Measurements from ENCODE around the gene RSRC1.

Gene RSRC1

DNA sequence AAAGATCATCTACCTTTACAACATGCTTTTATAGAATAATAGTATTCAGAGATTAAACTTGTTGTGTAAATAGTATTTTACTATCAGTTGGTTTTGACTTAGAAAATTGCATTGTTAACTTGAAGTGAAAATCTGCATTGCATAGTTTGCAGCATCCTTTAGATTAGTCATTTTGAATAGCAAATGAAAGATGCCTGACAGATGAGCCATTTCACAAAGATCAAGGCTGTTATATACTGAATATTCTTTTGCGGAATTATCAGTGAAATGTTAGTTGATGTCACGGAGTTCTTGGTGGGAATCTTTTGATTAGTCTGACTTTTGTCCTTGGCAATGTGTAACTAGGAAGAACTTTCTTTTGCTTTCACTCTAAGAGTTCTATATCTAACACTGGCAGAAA lies 24.5 kb downstream of the RSRC1 start:
- TF ChIP-seq, protein P1, sequence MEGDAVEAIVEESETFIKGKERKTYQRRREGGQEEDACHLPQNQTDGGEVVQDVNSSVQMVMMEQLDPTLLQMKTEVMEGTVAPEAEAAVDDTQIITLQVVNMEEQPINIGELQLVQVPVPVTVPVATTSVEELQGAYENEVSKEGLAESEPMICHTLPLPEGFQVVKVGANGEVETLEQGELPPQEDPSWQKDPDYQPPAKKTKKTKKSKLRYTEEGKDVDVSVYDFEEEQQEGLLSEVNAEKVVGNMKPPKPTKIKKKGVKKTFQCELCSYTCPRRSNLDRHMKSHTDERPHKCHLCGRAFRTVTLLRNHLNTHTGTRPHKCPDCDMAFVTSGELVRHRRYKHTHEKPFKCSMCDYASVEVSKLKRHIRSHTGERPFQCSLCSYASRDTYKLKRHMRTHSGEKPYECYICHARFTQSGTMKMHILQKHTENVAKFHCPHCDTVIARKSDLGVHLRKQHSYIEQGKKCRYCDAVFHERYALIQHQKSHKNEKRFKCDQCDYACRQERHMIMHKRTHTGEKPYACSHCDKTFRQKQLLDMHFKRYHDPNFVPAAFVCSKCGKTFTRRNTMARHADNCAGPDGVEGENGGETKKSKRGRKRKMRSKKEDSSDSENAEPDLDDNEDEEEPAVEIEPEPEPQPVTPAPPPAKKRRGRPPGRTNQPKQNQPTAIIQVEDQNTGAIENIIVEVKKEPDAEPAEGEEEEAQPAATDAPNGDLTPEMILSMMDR (conservative IDR thresholded peaks at IDR 0.05; ENCODE audit: low read depth, low read length) = no peak
- DNase-seq (ENCODE audit: low read depth) = no peak
- H3K4me3 ChIP-seq (ENCODE audit: low read length) = no peak overlapping the region

DNA sequence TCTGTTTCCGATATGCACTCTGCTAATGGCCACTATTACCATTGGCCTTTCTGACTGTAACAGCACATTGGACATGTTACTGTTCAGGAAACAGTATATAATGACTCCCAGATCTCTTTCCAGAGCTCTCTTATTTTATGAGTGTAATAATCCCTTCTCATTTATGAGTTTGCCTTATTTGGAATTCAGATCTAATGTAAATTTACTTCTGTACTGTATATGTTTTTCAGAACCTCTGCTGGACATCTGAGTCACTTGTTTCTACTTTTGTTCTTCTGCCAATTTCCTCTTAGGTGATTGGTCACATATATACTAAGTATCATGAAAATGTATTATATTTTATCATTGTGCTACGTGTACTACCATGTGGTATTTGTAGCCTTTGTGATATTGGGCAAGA lies 30.5 kb downstream of the RSRC1 start:
- no peak for DNase-seq (ENCODE audit: low read depth)
- H3K4me3 ChIP-seq (ENCODE audit: low read length) = no peak overlapping the region
- TF ChIP-seq, protein P1 (conservative IDR thresholded peaks at IDR 0.05; ENCODE audit: low read depth, low read length) = no peak

DNA sequence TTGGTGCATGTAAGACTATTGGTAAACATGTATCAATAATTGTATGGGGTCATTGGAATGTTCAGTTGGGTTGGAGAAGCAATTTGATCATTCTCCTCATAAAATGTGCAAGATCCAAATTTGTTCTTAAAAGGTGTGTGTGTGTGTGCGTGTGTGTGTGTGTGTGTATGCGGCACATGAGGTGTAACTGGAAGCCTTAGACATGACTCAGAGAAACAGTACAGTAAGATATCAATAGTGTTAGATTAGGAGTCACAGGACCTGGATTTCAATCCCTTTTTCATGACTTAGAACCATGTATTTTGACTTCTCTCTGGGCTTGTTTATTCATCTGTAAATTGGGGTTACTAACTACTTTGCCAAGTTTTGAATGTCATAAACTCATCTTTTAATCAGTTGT lies 38.3 kb downstream of the RSRC1 start:
- TF ChIP-seq, protein P1 (conservative IDR thresholded peaks at IDR 0.05; ENCODE audit: low read depth, low read length) = no peak
- H3K4me3 ChIP-seq (ENCODE audit: low read length) = no peak overlapping the region
- DNase-seq (ENCODE audit: low read depth) = no peak

DNA sequence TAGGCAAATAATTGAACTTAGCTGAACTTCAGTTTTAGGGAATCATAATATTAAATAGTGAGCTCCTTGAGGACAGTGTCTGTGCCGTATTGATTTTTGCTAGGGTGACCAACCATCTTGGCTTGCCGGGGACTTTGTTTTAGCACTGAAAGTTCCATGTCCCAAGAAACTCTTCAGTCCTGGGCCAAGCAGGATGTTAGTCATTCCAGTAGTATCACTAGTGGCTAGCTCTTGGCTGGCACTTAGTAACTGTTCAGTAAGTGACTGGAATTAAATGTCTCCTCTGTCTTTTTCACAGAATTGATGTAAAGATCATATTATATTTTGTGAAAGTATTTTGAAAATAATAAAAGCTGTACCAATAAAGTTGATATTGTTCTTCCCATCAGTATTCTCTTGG lies 42.3 kb downstream of the RSRC1 start:
- TF ChIP-seq, protein P1 (conservative IDR thresholded peaks at IDR 0.05; ENCODE audit: low read depth, low read length) = no peak
- DNase-seq (ENCODE audit: low read depth) = no peak
- no peak overlapping the region for H3K4me3 ChIP-seq (ENCODE audit: low read length)

DNA sequence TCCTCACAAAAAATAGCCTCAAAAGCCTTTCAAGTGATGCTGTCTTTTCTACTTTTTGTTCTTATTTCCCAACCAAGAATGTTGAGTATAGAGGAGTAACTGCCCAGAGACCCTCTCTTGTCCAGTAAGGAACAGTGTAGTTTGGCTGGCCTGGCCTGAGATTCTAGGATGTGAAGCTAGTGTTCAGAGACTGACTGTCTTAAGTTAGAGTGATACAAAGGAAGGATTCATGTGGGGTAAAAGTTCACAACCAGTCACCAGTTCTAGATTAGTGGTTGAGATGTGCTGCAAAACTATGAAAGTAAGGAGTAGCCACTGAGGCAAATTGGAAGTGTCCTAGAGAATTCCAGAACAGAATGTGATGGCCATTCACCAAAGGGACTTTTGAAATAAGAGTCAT lies 49.1 kb downstream of the RSRC1 start:
- TF ChIP-seq, protein P1 (conservative IDR thresholded peaks at IDR 0.05; ENCODE audit: low read depth, low read length) = no peak
- no peak overlapping the region for H3K4me3 ChIP-seq (ENCODE audit: low read length)
- no peak for DNase-seq (ENCODE audit: low read depth)

DNA sequence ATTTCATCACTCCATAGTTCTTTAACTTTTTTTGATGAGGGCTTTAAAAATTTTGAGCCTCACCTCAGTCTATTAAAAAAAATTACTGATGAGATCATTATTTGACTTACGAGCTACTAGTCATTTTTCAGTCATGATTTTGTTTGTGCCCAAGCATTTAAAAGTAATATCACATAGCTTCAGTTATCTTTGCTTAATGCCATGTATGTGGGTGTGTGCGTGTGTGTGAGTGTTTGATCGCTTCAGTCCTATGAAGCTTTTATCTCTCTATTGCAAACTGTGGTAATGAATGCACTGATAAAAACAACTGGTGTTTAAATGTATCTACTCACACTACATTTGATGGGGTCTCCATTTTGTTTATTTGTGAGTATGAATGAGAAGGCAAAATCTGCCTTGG lies 49.8 kb downstream of the RSRC1 start:
- H3K4me3 ChIP-seq (ENCODE audit: low read length) = no peak overlapping the region
- TF ChIP-seq, protein P1 (conservative IDR thresholded peaks at IDR 0.05; ENCODE audit: low read depth, low read length) = no peak
- DNase-seq (ENCODE audit: low read depth) = no peak

DNA sequence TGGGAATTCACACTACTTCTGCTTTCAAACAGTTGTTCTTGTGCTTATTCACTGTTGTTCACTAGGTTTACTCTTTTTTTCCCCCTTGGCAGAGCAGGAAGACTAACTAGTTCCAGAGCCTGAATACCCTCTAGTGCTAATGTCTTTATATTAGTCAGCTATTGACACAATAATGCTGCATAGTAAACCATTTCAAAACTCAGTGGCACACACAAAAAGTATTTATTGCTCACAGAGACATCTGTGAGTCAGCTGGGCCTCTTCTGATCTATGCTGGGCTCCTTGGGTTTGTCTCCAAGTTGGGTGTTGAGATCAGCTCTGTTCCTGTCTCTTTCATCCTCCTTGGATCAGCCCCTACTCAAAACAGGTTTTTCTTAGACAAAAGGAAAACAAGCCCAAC lies 51.1 kb downstream of the RSRC1 start:
- TF ChIP-seq, protein P1 (conservative IDR thresholded peaks at IDR 0.05; ENCODE audit: low read depth, low read length) = no peak
- no peak for DNase-seq (ENCODE audit: low read depth)
- H3K4me3 ChIP-seq (ENCODE audit: low read length) = no peak overlapping the region

All from retinal pigment epithelial cell (primary cell).